K562 (cell line): Measurements from ENCODE around the gene OPCML. TPM values are rescaled to one million over a fixed set of nuclear protein-coding genes. Genes with fewer than 3 reads are reported as not detected.

Source experiments
- ATAC-seq: fragments of 200-7000 bp; cut with Tn5 transposase; 3 replicates; pipeline ENCODE4 v1.9.1; 2020; ENCODE audit warnings: moderate library complexity
- BruUV-seq: library from RNA; stranded (reverse); fragments of 400-500 nt; replicated peaks from 2 replicates; lab custom pipeline; 2021; lab: Mats Ljungman, UMichigan
- CTCF ChIA-PET: fragments of 300-600 bp; formaldehyde crosslinking; extraction: SDS; loops from one replicate; lab custom pipeline; 2021; ENCODE audit warnings: low intra/inter-chr PET ratio; lab: Yijun Ruan, JAX
- POLR2A ChIA-PET: fragments of 300-600, 350-650 bp; sonication (Branson Sonifier 250); formaldehyde crosslinking; extraction: SDS; loops from one replicate; lab custom pipeline; 2021; ENCODE audit warnings: antibody characterized with exemption, inconsistent platforms; lab: Yijun Ruan, JAX
- DNase-seq, 4 experiments: peaks; one replicate each; pipeline versions ENCODE4 v3.0.0 to v3.0.0-alpha.2; 2011 to 2018; ENCODE audit warnings: low spot score in 3 of 4, mixed read lengths in 3 of 4; ENCODE audit errors: extremely low read depth in 1 of 4
- FAIRE-seq: peaks from 2 replicates; lab custom pipeline; 2011; peaks lifted over from hg19 to GRCh38; lab: Jason Lieb, UNC
- H2AFZ ChIP-seq: 2 replicates; pipeline ENCODE4 v1.6.0; 2011; ENCODE audit warnings: low read depth, low read length, control low read depth, inconsistent platforms
- H3K27ac ChIP-seq: fragments of 200-600 bp; 3 replicates; pipeline ENCODE4 v1.8.0; 2011; ENCODE audit warnings: low read depth, mild to moderate bottlenecking, control low read depth, inconsistent platforms, low read length, moderate library complexity, mixed read lengths; ENCODE audit errors: extremely low read depth
- H3K27me3 ChIP-seq, 2 experiments: fragments of 300-600 bp in 1 of 2; 2 replicates in 1 of 2; 3 replicates in 1 of 2; pipeline versions ENCODE4 v1.6.0 to v1.8.0; 2011; ENCODE audit warnings: inconsistent platforms in 2 of 2, low read length in 2 of 2, mild to moderate bottlenecking in 1 of 2, mixed read lengths in 1 of 2, moderate library complexity in 1 of 2; ENCODE audit not compliant: control insufficient read depth in 2 of 2, insufficient read depth in 2 of 2
- H3K36me3 ChIP-seq: fragments of 300-600 bp; 3 replicates; pipeline ENCODE4 v1.8.0; 2011; ENCODE audit warnings: mild to moderate bottlenecking, low read length, inconsistent platforms; ENCODE audit not compliant: control insufficient read depth, insufficient read depth
- H3K4me1 ChIP-seq, 2 experiments: fragments of 200-600 bp in 1 of 2; replicated peaks in 1 of 2; 2 replicates in 1 of 2; 3 replicates in 1 of 2; pipeline versions ENCODE4 v1.5.1 to v1.8.0; 2011; ENCODE audit warnings: inconsistent platforms in 2 of 2, low read length in 2 of 2, mild to moderate bottlenecking in 1 of 2, mixed read lengths in 1 of 2, moderate library complexity in 1 of 2; ENCODE audit not compliant: control insufficient read depth in 2 of 2, insufficient read depth in 2 of 2
- H3K4me2 ChIP-seq: 2 replicates; pipeline ENCODE4 v1.6.1; 2011; ENCODE audit warnings: low read length, control low read depth, inconsistent platforms, mixed read lengths; ENCODE audit not compliant: insufficient read depth
- H3K4me3 ChIP-seq: fragments of 200-600 bp; sonication (generic), shearing (Covaris generic); 2 replicates; pipeline ENCODE4 v1.5.1; 2016; ENCODE audit warnings: control low read depth, inconsistent platforms
- H3K79me2 ChIP-seq: fragments of 200-600 bp; 3 replicates; pipeline ENCODE4 v1.8.0; 2011; ENCODE audit warnings: low read length, inconsistent platforms; ENCODE audit not compliant: control insufficient read depth, insufficient read depth
- H3K9ac ChIP-seq, 2 experiments: 2 replicates each; pipeline versions ENCODE4 v1.6.0 to v1.6.1; 2011; ENCODE audit warnings: low read depth in 2 of 2, low read length in 2 of 2, control low read depth in 1 of 2, inconsistent platforms in 1 of 2, mild to moderate bottlenecking in 1 of 2, mixed read lengths in 1 of 2; ENCODE audit not compliant: insufficient read depth in 1 of 2
- H3K9me1 ChIP-seq: one replicate; pipeline ENCODE4 v1.6.0; 2011; ENCODE audit warnings: inconsistent platforms, mild to moderate bottlenecking, low read length, moderate library complexity; ENCODE audit not compliant: control insufficient read depth, insufficient read depth
- H3K9me3 ChIP-seq: replicated peaks from 2 replicates; pipeline ENCODE4 v1.5.1; 2011; ENCODE audit warnings: low read depth, low read length, inconsistent platforms; ENCODE audit not compliant: control insufficient read depth, insufficient read depth
- H4K20me1 ChIP-seq: replicated peaks from 2 replicates; pipeline ENCODE4 v1.6.1; 2011; ENCODE audit warnings: low read length, inconsistent platforms, mixed read lengths; ENCODE audit not compliant: control insufficient read depth, insufficient read depth
- CREB1 ChIP-seq, 2 experiments: sonication (generic) in 1 of 2; formaldehyde crosslinking in 1 of 2; IDR thresholded peaks; 2 replicates each; pipeline versions ENCODE4 v1.6.1 to v1.8.0; 2012 to 2022; ENCODE audit warnings: inconsistent platforms in 1 of 2, mild to moderate bottlenecking in 1 of 2, missing genetic modification reagents in 1 of 2, moderate library complexity in 1 of 2
- FUS ChIP-seq: fragments of 200-400 bp; formaldehyde crosslinking; optimal IDR thresholded peaks from 2 replicates; pipeline ENCODE3; 2017; ENCODE audit warnings: low read depth, low read length
- HSF4 ChIP-seq: fragments of 250-450 bp; sonication (Bioruptor Pico); IDR thresholded peaks from 2 replicates; pipeline ENCODE4 v2.1.2; 2022; ENCODE audit warnings: mild to moderate bottlenecking, moderate library complexity, borderline replicate concordance
- ILK ChIP-seq: fragments of 450-650 bp; IDR thresholded peaks from 2 replicates; pipeline ENCODE4 v1.6.1; 2016; ENCODE audit warnings: missing genetic modification characterization, low read depth, mild to moderate bottlenecking, missing compliant biosample characterization, moderate library complexity, borderline replicate concordance
- LEF1 ChIP-seq: fragments of 450-650 bp; IDR thresholded peaks from 2 replicates; pipeline ENCODE4 v1.6.1; 2016; ENCODE audit warnings: mild to moderate bottlenecking
- MEIS2 ChIP-seq: fragments of 450-650 bp; IDR thresholded peaks from 2 replicates; pipeline ENCODE4 v1.6.1; 2014; ENCODE audit warnings: mild to moderate bottlenecking; ENCODE audit not compliant: partially characterized antibody
- MYNN ChIP-seq, 2 experiments: sonication (generic); formaldehyde crosslinking in 1 of 2; IDR thresholded peaks; 2 replicates each; pipeline versions ENCODE4 v1.5.0 to v1.6.1; 2016 to 2020; ENCODE audit warnings: antibody characterized with exemption in 1 of 2, missing genetic modification reagents in 1 of 2
- NELFE ChIP-seq: IDR thresholded peaks from 2 replicates; pipeline ENCODE4 v1.6.1; 2011; ENCODE audit warnings: mild to moderate bottlenecking; ENCODE audit not compliant: insufficient read depth, insufficient read length
- RBM15 ChIP-seq: fragments of 200-400 bp; formaldehyde crosslinking; IDR thresholded peaks from 2 replicates; pipeline ENCODE4 v1.6.1; 2018; ENCODE audit warnings: mild to moderate bottlenecking, low read length, moderate library complexity; ENCODE audit not compliant: insufficient read depth
- SIN3A ChIP-seq, 2 experiments: fragments of 150-350 bp in 1 of 2; IDR thresholded peaks; 2 replicates each; pipeline ENCODE4 v1.6.1; 2011 to 2016; ENCODE audit warnings: borderline replicate concordance in 2 of 2, low read depth in 2 of 2, low read length in 2 of 2, mild to moderate bottlenecking in 2 of 2, moderate library complexity in 2 of 2; ENCODE audit not compliant: control insufficient read depth in 1 of 2
- SP1 ChIP-seq: sonication (generic); formaldehyde crosslinking; IDR thresholded peaks from 2 replicates; pipeline ENCODE4 v1.8.1; 2022; ENCODE audit warnings: mild to moderate bottlenecking, missing genetic modification reagents
- ZFP30 ChIP-seq: fragments of 250-450 bp; sonication (Bioruptor Pico); IDR thresholded peaks from 2 replicates; pipeline ENCODE4 v1.8.0; 2022; ENCODE audit warnings: moderate library complexity, mild to moderate bottlenecking, inconsistent platforms, borderline replicate concordance
- ZNF134 ChIP-seq: fragments of 250-450 bp; sonication (Bioruptor Pico); conservative IDR thresholded peaks from 2 replicates; pipeline ENCODE4 v1.4.0; 2020
- ZNF778 ChIP-seq: fragments of 450-650 bp; formaldehyde crosslinking; IDR thresholded peaks from 2 replicates; pipeline ENCODE4 v1.4.0; 2020; ENCODE audit warnings: mild to moderate bottlenecking, moderate library complexity
- ZNF780A ChIP-seq: fragments of 250-450 bp; sonication (Bioruptor Pico); IDR thresholded peaks from 2 replicates; pipeline ENCODE4 v1.5.0; 2021; ENCODE audit warnings: mild to moderate bottlenecking
- WGBS: fragments of 100-300 bp; shearing (Covaris generic); methylation state at CpG from one replicate; pipeline ENCODE4 v1.1.6; 2016; ENCODE audit warnings: low coverage, mixed read lengths; ENCODE audit not compliant: insufficient coverage; ENCODE audit errors: missing lambda C conversion rate; 5-methylcytosine and 5-hydroxymethylcytosine counted together
- in situ Hi-C: fragments of 300-500 bp; cut with MboI; formaldehyde crosslinking; loops from 4 replicates; pipeline ENCODE4 v1.15.0; 2018; ENCODE audit warnings: inconsistent platforms, mixed read lengths
- intact Hi-C: fragments of 100-400 bp; cut with micrococcal nuclease; formaldehyde crosslinking; loops from 2 replicates; pipeline ENCODE4 v1.14.2; 2022
- polyA plus RNA-seq, 8 experiments: library from polyadenylated mRNA; depleted of rRNA in 4 of 8; stranded (reverse) in 5 of 8; unstranded in 3 of 8; fragments of >200 nt; fragmentation: Nextera tagmentation in 2 of 8; fragmentation: Illumina TruSeq in 1 of 8; extraction: Ambion mirVana in 2 of 8; extraction: Trizol in 1 of 8; gene quantifications; 2 replicates each; pipeline versions ENCODE4 v1.2.1 to v1.2.3, GENCODE V29; 2011 to 2014; ENCODE audit warnings: inconsistent platforms in 1 of 8, missing spikeins in 1 of 8
- total RNA-seq, 7 experiments: library from RNA; depleted of rRNA in 6 of 7; stranded (reverse); fragments of >200 nt in 6 of 7; fragmentation: Illumina TruSeq in 2 of 7; extraction: Trizol in 2 of 7; gene quantifications; 2 replicates each; pipeline versions ENCODE4 v1.2.1 to v1.2.3, GENCODE V29; 2011 to 2021; ENCODE audit warnings: low replicate concordance in 1 of 7
- TF ChIP-seq, protein P1 (sequence below): conservative IDR thresholded peaks from 2 replicates; pipeline ENCODE4 v1.6.1; 2011; ENCODE audit warnings: low read depth, mild to moderate bottlenecking, low read length; ENCODE audit not compliant: control insufficient read depth
- TF ChIP-seq, protein P2 (sequence below): sonication (generic); formaldehyde crosslinking; IDR thresholded peaks from 2 replicates; pipeline ENCODE4 v1.8.1; 2023; ENCODE audit warnings: mild to moderate bottlenecking, missing genetic modification reagents
- TF ChIP-seq, protein P3 (sequence below), 2 experiments: fragments of 450-650 bp in 1 of 2; sonication (generic) in 1 of 2; formaldehyde crosslinking in 1 of 2; IDR thresholded peaks in 1 of 2; conservative IDR thresholded peaks in 1 of 2; 2 replicates each; pipeline versions ENCODE4 v1.6.1 to v1.8.1; 2016 to 2023; ENCODE audit warnings: mild to moderate bottlenecking in 2 of 2, moderate library complexity in 2 of 2, inconsistent platforms in 1 of 2, missing genetic modification reagents in 1 of 2

The OPCML gene
- total and polyA plus RNA-seq, 9 of the 15 experiments (the other 6 are each of a cell fraction or from before 2014, with no cell fraction given): not detected

DNA sequence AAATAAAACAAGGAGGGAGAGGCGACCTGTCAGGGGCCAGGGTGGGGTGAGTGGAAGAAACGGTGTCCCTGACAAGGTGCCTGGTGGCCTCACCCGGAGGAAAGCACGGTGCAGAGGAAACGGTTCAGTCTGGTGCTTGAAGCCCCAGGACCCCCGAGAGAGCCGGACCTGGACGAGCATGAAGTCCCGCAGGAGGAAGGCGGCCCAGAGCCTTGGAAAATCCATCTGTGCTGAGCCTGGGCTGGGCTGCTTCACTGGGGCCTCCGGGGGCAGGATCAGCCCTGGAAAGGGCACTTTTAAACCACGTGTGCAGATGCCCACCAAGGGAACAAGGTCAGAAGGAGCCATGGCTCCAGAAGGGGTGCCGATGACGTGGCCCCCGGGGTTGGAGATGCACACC, 467.3 kb downstream of the OPCML start:
- ATAC-seq (no peak), DNase-seq (no peak), FAIRE-seq (no peak)
- ChIA-PET CTCF (no interaction called here), POLR2A (no interaction called here)
- Histone ChIP-seq H3K9me3 (no peaks in the 10 kb centered on the region), H3K9me1 (no peaks in the 10 kb centered on the region), H3K27ac (no peak overlapping the region), H3K9ac (no peak overlapping the region), H3K4me3 (no peak overlapping the region), H3K4me1 (peaks cover 0 to 6% of the 10 kb centered on the region in 2 experiments; a peak in 1 of 5 replicates), H3K36me3 (no peaks in the 10 kb centered on the region), H3K79me2 (no peaks in the 10 kb centered on the region), H3K4me2 (0 out of 2 replicates have a peak overlapping the region, but pooled peaks have one; percentile 11), H3K27me3 (peaks cover 0 to 8% of the 10 kb centered on the region in 2 experiments; a peak in 2 of 5 replicates), H2AFZ (no peak overlapping the region), H4K20me1 (no peaks in the 10 kb centered on the region)
- no TSS peak for BruUV-seq
- WGBS: 0% methylated on average over 12 of the region's 15 CpGs
- in situ Hi-C loops (no loop called here), intact Hi-C loops (loop anchor here (5.0 kb wide), 2 partner anchors 1318 to 1373 kb away; no protein-coding TSS in a partner anchor)
- no peak for TF ChIP-seq ZNF134
- TF ChIP-seq SIN3A (IDR thresholded peaks at IDR 0.05; ENCODE audit: borderline replicate concordance in 2 of 2, control insufficient read depth in 1 of 2, low read depth in 2 of 2, low read length in 2 of 2): no peak
- no peak for TF ChIP-seq SP1 (CRISPR knock-in tag)
- TF ChIP-seq ZNF778 (CRISPR knock-in tag): no peak
- TF ChIP-seq FUS: no peak
- no peak for TF ChIP-seq RBM15
- no peak for TF ChIP-seq ZNF780A
- TF ChIP-seq, protein P1, sequence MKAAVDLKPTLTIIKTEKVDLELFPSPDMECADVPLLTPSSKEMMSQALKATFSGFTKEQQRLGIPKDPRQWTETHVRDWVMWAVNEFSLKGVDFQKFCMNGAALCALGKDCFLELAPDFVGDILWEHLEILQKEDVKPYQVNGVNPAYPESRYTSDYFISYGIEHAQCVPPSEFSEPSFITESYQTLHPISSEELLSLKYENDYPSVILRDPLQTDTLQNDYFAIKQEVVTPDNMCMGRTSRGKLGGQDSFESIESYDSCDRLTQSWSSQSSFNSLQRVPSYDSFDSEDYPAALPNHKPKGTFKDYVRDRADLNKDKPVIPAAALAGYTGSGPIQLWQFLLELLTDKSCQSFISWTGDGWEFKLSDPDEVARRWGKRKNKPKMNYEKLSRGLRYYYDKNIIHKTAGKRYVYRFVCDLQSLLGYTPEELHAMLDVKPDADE: no peak
- TF ChIP-seq NELFE: no peak
- no peak for TF ChIP-seq CREB1 (IDR thresholded peaks at IDR 0.05)
- no peak for TF ChIP-seq CREB1 (CRISPR knock-in tag; IDR thresholded peaks at IDR 0.05)
- TF ChIP-seq HSF4 (CRISPR knock-in tag): no peak
- TF ChIP-seq, protein P2, sequence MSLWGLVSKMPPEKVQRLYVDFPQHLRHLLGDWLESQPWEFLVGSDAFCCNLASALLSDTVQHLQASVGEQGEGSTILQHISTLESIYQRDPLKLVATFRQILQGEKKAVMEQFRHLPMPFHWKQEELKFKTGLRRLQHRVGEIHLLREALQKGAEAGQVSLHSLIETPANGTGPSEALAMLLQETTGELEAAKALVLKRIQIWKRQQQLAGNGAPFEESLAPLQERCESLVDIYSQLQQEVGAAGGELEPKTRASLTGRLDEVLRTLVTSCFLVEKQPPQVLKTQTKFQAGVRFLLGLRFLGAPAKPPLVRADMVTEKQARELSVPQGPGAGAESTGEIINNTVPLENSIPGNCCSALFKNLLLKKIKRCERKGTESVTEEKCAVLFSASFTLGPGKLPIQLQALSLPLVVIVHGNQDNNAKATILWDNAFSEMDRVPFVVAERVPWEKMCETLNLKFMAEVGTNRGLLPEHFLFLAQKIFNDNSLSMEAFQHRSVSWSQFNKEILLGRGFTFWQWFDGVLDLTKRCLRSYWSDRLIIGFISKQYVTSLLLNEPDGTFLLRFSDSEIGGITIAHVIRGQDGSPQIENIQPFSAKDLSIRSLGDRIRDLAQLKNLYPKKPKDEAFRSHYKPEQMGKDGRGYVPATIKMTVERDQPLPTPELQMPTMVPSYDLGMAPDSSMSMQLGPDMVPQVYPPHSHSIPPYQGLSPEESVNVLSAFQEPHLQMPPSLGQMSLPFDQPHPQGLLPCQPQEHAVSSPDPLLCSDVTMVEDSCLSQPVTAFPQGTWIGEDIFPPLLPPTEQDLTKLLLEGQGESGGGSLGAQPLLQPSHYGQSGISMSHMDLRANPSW (CRISPR knock-in tag): no peak
- TF ChIP-seq, protein P3, sequence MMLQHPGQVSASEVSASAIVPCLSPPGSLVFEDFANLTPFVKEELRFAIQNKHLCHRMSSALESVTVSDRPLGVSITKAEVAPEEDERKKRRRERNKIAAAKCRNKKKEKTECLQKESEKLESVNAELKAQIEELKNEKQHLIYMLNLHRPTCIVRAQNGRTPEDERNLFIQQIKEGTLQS (IDR thresholded peaks at IDR 0.05): no peak
- TF ChIP-seq, protein P3 (CRISPR knock-in tag; conservative IDR thresholded peaks at IDR 0.05): no peak
- no peak for TF ChIP-seq ZFP30 (CRISPR knock-in tag)
- no peak for TF ChIP-seq ILK (tag)
- TF ChIP-seq MEIS2: no peak
- TF ChIP-seq LEF1: no peak
- no peak for TF ChIP-seq MYNN (IDR thresholded peaks at IDR 0.05)
- TF ChIP-seq MYNN (CRISPR knock-in tag; IDR thresholded peaks at IDR 0.05): no peak
